ENCODE measurements around the gene ACTN1. TPM values are rescaled to one million over a fixed set of nuclear protein-coding genes. Genes with fewer than 3 reads are reported as not detected.

The ACTN1 gene
- total RNA-seq, 1 experiment from 2014 or later = 363 TPM

GRCh38 chr14:68969278-68970033 lies 9.6 kb downstream of the ACTN1 start:
- no peak for DNase-seq (ENCODE audit: low read depth)

- DNase-seq (ENCODE audit: low read depth) = peak; percentile 2
Observed at GRCh38 chr14:68968721-68969120, 10.4 kb downstream of the ACTN1 start.

GRCh38 chr14:68968051-68968450 lies 11.1 kb downstream of the ACTN1 start:
- peak; percentile 1 for DNase-seq (ENCODE audit: low read depth)

- DNase-seq (ENCODE audit: low read depth) = peak; percentile 12
Observed at GRCh38 chr14:68967459-68967940, 11.6 kb downstream of the ACTN1 start.

- peak; percentile 65 for DNase-seq (ENCODE audit: low read depth)
Observed at GRCh38 chr14:68966872-68967301, 12.2 kb downstream of the ACTN1 start.

- no peak for DNase-seq (ENCODE audit: low read depth)
Observed at GRCh38 chr14:68965261-68965761, 13.8 kb downstream of the ACTN1 start.

- no peak for DNase-seq (ENCODE audit: low read depth)
Observed at GRCh38 chr14:68964300-68965093, 14.6 kb downstream of the ACTN1 start.

- no peak for DNase-seq (ENCODE audit: low read depth)
Observed at GRCh38 chr14:68962681-68963080, 16.4 kb downstream of the ACTN1 start.

GRCh38 chr14:68961781-68962584 lies 17.1 kb downstream of the ACTN1 start:
- peak; percentile 92 for DNase-seq (ENCODE audit: low read depth)

- DNase-seq (ENCODE audit: low read depth) = no peak
Observed at GRCh38 chr14:68961361-68961760, 17.7 kb downstream of the ACTN1 start.

- DNase-seq (ENCODE audit: low read depth) = no peak
Observed at GRCh38 chr14:68960123-68960522, 19.0 kb downstream of the ACTN1 start.

GRCh38 chr14:68959035-68959434 lies 20.1 kb downstream of the ACTN1 start:
- DNase-seq (ENCODE audit: low read depth) = no peak

- DNase-seq (ENCODE audit: low read depth) = no peak
Observed at GRCh38 chr14:68958553-68958952, 20.5 kb downstream of the ACTN1 start.

- no peak for DNase-seq (ENCODE audit: low read depth)
Observed at GRCh38 chr14:68957775-68958174, 21.3 kb downstream of the ACTN1 start.

GRCh38 chr14:68956724-68957123 lies 22.4 kb downstream of the ACTN1 start:
- no peak for DNase-seq (ENCODE audit: low read depth)

- no peak for DNase-seq (ENCODE audit: low read depth)
Observed at GRCh38 chr14:68955851-68956179, 23.3 kb downstream of the ACTN1 start.

- no peak for DNase-seq (ENCODE audit: low read depth)
Observed at GRCh38 chr14:68955164-68955850, 23.8 kb downstream of the ACTN1 start.

GRCh38 chr14:68953196-68953555 lies 25.9 kb downstream of the ACTN1 start:
- DNase-seq (ENCODE audit: low read depth) = no peak

- peak; percentile 71 for DNase-seq (ENCODE audit: low read depth)
Observed at GRCh38 chr14:68952531-68953195, 26.4 kb downstream of the ACTN1 start.

GRCh38 chr14:68951800-68952530 lies 27.1 kb downstream of the ACTN1 start:
- DNase-seq (ENCODE audit: low read depth) = no peak
